Panc1 (cell line): ENCODE data around the gene ZNF316.

Source experiments
- CTCF ChIP-seq: fragments of 450-650 bp; IDR thresholded peaks from 2 replicates; pipeline ENCODE4 v1.5.1; 2017; ENCODE audit warnings: mild to moderate bottlenecking
- POLR2AphosphoS5 ChIP-seq: IDR thresholded peaks from 2 replicates; pipeline ENCODE4 v1.6.1; 2012; ENCODE audit warnings: mild to moderate bottlenecking, low read depth, low read length, moderate library complexity
- REST ChIP-seq, 2 experiments: IDR thresholded peaks; 2 replicates each; pipeline ENCODE4 v1.6.1; 2011 to 2012; ENCODE audit warnings: low read depth in 2 of 2, control low read depth in 1 of 2, low read length in 1 of 2, mild to moderate bottlenecking in 1 of 2, moderate library complexity in 1 of 2; ENCODE audit not compliant: insufficient read depth in 1 of 2

- TF ChIP-seq CTCF (no peak), POLR2AphosphoS5 (no peak), REST (IDR thresholded peaks at IDR 0.05; ENCODE audit: insufficient read depth in 1 of 2, low read depth in 2 of 2, low read length in 1 of 2) (no peak)
Observed at GRCh38 chr7:6631605-6632004, 5.5 kb upstream of the ZNF316 start.
